Measurements from ENCODE around the gene ERVV-1. TPM values are rescaled to one million over a fixed set of nuclear protein-coding genes. Genes with fewer than 3 reads are reported as not detected.

The ERVV-1 gene
- total RNA-seq, 3 donors from 2014 or later, result not detected

GRCh38 chr19:53047379-53047778 lies 33.7 kb downstream of the ERVV-1 start:
- Mint-ChIP-seq H3K36me3 (ENCODE audit: insufficient read depth) (peaks cover 5% of the 10 kb centered on the region), H3K4me1 (ENCODE audit: low read depth) (no peaks in the 10 kb centered on the region)
- no peak for ATAC-seq

GRCh38 chr19:53055117-53055516 lies 41.4 kb downstream of the ERVV-1 start:
- peaks cover 3% of the 10 kb centered on the region for H3K27me3 Mint-ChIP-seq (ENCODE audit: low read depth)
- H3K4me1 Mint-ChIP-seq (ENCODE audit: low read depth), result no peaks in the 10 kb centered on the region
- DNase-seq (no peak), ATAC-seq (no peak)
- H3K4me3 Mint-ChIP-seq, result no peak overlapping the region
- peaks cover 4% of the 10 kb centered on the region for H3K36me3 Mint-ChIP-seq (ENCODE audit: insufficient read depth)
- H3K9me3 Mint-ChIP-seq, result peaks cover 36% of the 10 kb centered on the region

More at GRCh38 chr19:53047379-53047778, 33.7 kb downstream of the ERVV-1 start:
- Mint-ChIP-seq H3K4me3 (no peak overlapping the region), H3K9me3 (peaks cover 35% of the 10 kb centered on the region), H3K27me3 (ENCODE audit: low read depth) (no peaks in the 10 kb centered on the region)
- DNase-seq, result no peak

- Mint-ChIP-seq H3K4me3 (no peak overlapping the region), H3K36me3 (ENCODE audit: insufficient read depth) (peaks cover 4% of the 10 kb centered on the region), H3K4me1 (ENCODE audit: low read depth) (no peaks in the 10 kb centered on the region), H3K9me3 (peaks cover 42% of the 10 kb centered on the region), H3K27me3 (ENCODE audit: low read depth) (peaks cover 3% of the 10 kb centered on the region)
- no peak for DNase-seq
- no peak for ATAC-seq
Observed at GRCh38 chr19:53057904-53058580, 44.3 kb downstream of the ERVV-1 start.

Other genes starting within 250 kb of the ERVV-1 start
- 10 to 100 TPM in 1 of 3 donors, 1 to 10 TPM in 2; 2.4 to 11.1 (median 5.5) TPM for gene ZNF600, start 227.1 kb upstream of the ERVV-1 start, total RNA-seq
- 10 to 100 TPM in 1 of 3 donors, 1 to 10 TPM in 2; 8.4 to 13.5 (median 9.2) TPM for gene ZNF28, start 192.3 kb upstream of the ERVV-1 start, total RNA-seq
- 10 to 100 TPM in 2 of 3 donors, 1 to 10 TPM in 1; 8.3 to 10.5 (median 10.5) TPM for gene ZNF468, start 156.3 kb upstream of the ERVV-1 start, total RNA-seq
- gene ZNF320, start 116.3 kb upstream of the ERVV-1 start, total RNA-seq, result 10 to 100 TPM in 1 of 3 donors, 1 to 10 TPM in 2; 3.0 to 10.9 (median 3.4) TPM
- gene ZNF888, start 90.5 kb upstream of the ERVV-1 start, total RNA-seq, result 1 to 10 TPM in 1 of 3 donors, under 1 TPM in 2; 0.74 to 1.3 (median 0.98) TPM
- gene ZNF816, start 51.0 kb upstream of the ERVV-1 start, total RNA-seq, result 1 to 10 TPM; 4.0 to 4.7 (median 4.6) TPM
- not detected for gene ERVV-2, start 30.8 kb downstream of the ERVV-1 start, total RNA-seq
- gene ZNF160, start 89.5 kb downstream of the ERVV-1 start, total RNA-seq, result 10 to 100 TPM in 2 of 3 donors, 1 to 10 TPM in 1; 9.0 to 14.8 (median 12.4) TPM
- gene ZNF415, start 119.0 kb downstream of the ERVV-1 start, total RNA-seq, result under 1 TPM; 0.33 to 0.46 (median 0.45) TPM
- gene ZNF347, start 145.1 kb downstream of the ERVV-1 start, total RNA-seq, result 1 to 10 TPM; 3.0 to 5.1 (median 3.1) TPM
- under 1 TPM; 0.57 to 0.71 (median 0.66) TPM for gene ZNF665, start 179.4 kb downstream of the ERVV-1 start, total RNA-seq
- gene ZNF677, start 241.0 kb downstream of the ERVV-1 start, total RNA-seq, result 1 to 10 TPM; 2.6 to 5.0 (median 4.6) TPM
- gene VN1R2, start 244.4 kb downstream of the ERVV-1 start, total RNA-seq, result not detected

All from activated T-cell treated with anti-CD3 and anti-CD28 coated beads, Interleukin-2, amount 50 U/mL, for 4 hours (primary cell).